ENCODE data around the gene RAPGEFL1.
A peak's percentile ranks its signal among the peaks of the same experiment; 100 is the strongest.
"Not testable (repeated sequence)": the region's sequence is repeated elsewhere in the genome, so short reads cannot be mapped to it uniquely, and the experiment has no call there.

Gene RAPGEFL1

DNA sequence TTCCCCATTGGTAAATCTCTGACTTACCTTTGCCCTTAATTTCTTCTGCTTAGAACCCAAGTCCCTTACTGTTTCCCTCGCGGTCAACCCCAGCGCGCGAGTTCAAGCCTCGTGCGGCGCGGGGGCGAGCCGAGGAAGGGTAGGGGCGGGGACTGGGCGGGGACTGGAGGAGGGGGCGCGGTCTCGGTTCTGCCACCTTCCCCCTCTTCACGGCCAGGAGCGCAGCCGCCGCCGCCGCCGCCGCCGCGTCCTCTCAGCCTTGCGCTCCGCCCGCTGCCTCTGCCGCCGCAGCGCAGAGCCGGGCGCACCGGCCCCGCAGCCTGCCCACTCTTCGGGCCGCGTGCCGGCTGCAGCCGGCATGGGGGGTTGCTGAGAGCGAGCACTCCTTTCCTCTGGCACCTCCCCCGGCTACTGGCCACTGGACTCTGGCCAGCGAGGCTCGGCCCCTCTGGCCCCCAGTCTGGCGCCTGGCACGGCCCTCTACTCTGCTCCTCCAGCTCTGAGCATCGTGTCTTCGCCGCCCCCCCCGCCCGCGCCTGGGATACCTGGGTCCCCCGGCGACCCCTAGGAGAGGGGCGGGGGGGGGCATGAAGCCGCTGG is at the start of gene RAPGEFL1:
Gene RAPGEFL1 (plus strand): TSS at position 196 of the 600 bp plus-strand sequence. CDS start 392 bp downstream, at position 588.
- DNase-seq (ENCODE audit: low read depth in 2 of 3, low spot score in 2 of 3): peak; percentile 66 to 74 (median 71)

DNA sequence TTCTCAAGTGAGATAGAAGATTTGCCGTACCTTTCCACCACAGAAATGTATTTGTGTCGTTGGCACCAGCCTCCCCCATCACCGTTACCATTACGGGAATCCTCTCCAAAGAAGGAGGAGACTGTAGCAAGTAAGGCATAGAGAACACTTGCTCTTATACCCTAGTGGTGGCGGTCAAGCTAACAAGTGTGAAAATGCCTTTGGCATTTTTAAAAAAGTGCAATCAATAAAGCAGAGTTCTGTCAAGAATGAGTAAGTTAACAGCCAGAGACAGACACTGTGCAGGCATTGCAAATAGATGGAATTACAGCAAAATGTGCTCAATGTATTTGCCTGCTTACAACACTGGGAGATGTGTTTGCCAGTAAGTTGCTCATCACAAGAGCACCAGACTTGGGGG is 47.8 kb upstream of the RAPGEFL1 start:
- no peak for DNase-seq (ENCODE audit: low read depth in 2 of 3, low spot score in 2 of 3)

- DNase-seq (ENCODE audit: low read depth in 2 of 3, low spot score in 2 of 3): no peak
Observed at GRCh38 chr17:40130352-40131042, 46.8 kb upstream of the RAPGEFL1 start.

- no peak for DNase-seq (ENCODE audit: low read depth in 2 of 3, low spot score in 2 of 3)
Observed at GRCh38 chr17:40134184-40134583, 43.1 kb upstream of the RAPGEFL1 start.

DNA sequence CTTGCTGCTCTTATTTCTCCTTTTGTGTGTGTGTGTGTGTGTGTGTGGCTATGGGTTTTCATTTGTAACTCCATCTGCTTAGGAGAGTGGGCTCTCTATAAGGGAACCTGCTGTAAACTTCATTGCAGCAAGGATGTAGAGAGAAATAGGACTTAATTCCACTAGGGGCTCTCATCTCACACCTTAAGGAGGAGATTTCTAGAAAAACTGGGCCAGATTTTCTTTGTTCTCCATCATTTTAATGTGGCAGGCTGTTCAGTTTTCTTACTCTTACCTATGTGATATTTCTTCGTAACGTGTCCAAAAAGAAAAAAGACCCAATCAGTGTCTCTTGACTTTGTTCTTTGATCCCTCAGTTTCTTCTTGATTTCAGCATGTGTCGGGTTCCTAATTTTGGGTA is 41.5 kb upstream of the RAPGEFL1 start:
- DNase-seq (ENCODE audit: low read depth in 2 of 3, low spot score in 2 of 3): no peak

DNA sequence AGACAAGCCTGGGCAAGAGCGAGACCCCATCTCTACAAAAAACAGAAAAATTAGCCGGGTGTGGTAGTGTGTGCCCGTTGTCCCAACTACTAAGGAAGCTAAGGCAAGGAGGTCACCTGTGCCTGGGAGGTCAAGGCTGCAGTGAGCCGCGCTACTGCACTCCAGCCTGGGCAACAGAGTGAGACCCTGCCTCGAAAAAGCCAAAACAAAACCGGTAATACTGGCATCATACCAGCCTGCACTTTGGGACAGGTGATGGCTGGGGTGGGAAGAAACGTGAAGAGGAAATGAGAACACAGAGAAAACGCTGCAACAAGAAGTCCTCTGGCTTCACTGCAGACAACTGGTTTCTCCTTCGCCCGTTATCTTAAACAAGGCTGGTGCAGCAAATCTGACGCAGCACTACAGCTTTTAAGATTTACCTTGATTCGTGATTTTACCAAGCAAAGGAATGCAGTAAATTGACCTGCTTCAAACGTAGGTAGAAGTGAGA is 37.7 kb upstream of the RAPGEFL1 start:
- DNase-seq (ENCODE audit: low read depth in 2 of 3, low spot score in 2 of 3): no peak

GRCh38 chr17:40143166-40143565 is 34.1 kb upstream of the RAPGEFL1 start:
- DNase-seq (ENCODE audit: low read depth in 2 of 3, low spot score in 2 of 3): not testable (repeated sequence)

DNA sequence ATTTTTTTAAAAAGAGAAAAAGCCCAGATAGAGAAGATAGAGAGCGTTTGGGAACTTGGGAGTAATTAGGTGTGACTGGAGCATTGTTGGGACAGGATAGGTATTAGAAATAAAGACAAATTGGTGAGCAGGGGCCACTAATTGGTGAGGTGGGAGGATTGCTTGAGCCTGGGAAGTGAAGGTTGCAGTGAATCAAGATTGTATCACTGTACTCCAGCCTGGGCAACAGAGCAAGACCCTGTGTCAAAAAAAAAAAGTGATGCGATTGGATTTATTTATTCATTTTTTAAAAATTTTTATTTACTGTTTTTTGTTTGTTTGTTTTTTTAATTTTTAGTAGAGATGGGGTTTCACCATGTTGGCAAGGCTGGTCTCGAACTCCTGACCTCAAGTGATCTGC is 31.8 kb upstream of the RAPGEFL1 start:
- DNase-seq (ENCODE audit: low read depth in 2 of 3, low spot score in 2 of 3): no peak

DNA sequence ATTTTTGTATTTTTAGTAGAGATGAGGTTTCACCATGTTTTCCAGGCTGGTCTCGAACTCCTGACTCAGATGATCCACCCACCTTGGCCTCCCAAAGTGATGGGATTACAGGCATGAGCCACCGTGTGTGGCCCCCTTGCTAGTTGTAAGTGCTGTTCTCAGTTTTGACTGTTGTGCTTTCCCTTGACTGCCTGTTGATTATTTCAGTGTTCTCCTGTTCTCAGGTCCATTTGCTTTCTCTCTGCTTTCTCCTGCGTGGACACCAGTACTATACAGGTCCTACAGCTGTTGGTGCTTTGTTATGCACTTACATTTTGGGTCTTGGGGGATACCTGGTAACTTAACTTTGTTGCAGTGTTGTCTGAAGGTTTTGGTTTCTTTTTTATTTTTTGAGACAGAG is 28.7 kb upstream of the RAPGEFL1 start:
- no peak for DNase-seq (ENCODE audit: low read depth in 2 of 3, low spot score in 2 of 3)

DNA sequence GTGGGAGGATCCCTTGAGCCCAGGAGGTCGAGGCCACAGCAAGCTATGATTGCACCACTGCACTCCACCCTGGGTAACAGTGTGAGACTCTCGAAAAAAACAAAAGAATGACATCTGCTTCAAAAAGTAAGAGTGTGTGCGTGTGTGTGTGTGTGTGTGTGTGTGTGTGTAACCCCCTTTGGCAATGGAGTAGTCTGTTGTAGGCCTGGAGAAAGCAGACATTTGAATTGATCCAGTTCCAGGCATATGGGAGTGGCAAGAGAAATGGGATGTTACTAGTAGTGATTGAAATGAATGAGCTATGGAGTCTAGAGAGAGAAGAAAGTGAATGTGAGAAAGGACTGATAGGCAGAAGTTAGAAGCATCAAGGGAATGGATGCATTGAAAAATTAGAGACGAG is 27.0 kb upstream of the RAPGEFL1 start:
- no peak for DNase-seq (ENCODE audit: low read depth in 2 of 3, low spot score in 2 of 3)

GRCh38 chr17:40151414-40151963 is 25.8 kb upstream of the RAPGEFL1 start:
- no peak for DNase-seq (ENCODE audit: low read depth in 2 of 3, low spot score in 2 of 3)

DNA sequence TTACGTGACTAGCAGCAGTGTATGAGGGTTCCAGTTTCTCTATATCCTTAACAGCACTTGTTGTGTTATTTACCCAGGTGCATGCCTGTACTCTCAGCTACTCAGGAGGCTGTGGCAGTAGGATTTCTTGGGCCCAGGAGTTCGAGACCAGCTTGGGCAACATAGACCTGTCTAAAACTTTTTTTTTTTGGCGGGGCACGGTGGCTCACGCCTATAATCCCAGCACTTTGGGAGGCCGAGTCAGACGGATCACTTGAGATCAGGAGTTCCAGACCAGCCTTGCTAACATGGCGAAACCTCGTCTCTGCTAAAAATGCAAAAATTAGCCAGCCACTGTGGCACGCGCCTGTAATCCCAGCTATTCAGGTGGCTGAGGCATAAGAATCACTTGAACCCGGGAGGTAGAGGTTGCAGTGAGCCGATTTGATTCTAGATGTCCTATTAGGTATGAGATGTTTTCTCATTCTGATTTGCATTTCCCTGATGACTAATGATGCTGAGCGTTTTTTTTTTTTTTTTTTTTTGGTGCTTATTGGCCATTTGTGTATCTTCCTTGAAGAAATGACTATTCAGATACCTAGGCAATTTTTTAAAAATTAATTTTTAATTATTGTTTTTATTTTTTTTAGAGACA is 23.6 kb upstream of the RAPGEFL1 start:
- DNase-seq (ENCODE audit: low read depth in 2 of 3, low spot score in 2 of 3): no peak

DNA sequence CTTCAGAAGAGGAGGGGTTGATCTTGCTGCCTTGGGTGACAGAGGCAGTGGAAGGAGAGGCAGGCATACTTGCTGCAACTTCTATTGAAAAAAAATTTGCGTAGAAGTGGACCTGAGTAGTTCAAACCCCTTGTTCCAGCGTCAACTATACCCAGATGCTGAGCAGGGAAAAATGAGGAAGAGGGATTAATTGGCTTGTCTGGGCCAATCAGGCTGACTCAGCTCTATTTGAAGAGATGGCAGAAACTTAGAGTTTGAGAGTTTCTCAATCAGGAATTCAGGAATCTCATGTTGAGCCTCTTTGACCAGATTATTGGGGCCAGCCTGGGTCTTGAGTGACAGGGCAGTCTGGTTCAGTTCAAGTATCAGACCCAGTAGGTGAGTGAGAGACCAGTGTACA is 19.3 kb upstream of the RAPGEFL1 start:
- no peak for DNase-seq (ENCODE audit: low read depth in 2 of 3, low spot score in 2 of 3)

GRCh38 chr17:40158438-40159013 is 18.7 kb upstream of the RAPGEFL1 start:
- no peak for DNase-seq (ENCODE audit: low read depth in 2 of 3, low spot score in 2 of 3)

- no peak for DNase-seq (ENCODE audit: low read depth in 2 of 3, low spot score in 2 of 3)
Observed at GRCh38 chr17:40159456-40159855, 17.8 kb upstream of the RAPGEFL1 start.

DNA sequence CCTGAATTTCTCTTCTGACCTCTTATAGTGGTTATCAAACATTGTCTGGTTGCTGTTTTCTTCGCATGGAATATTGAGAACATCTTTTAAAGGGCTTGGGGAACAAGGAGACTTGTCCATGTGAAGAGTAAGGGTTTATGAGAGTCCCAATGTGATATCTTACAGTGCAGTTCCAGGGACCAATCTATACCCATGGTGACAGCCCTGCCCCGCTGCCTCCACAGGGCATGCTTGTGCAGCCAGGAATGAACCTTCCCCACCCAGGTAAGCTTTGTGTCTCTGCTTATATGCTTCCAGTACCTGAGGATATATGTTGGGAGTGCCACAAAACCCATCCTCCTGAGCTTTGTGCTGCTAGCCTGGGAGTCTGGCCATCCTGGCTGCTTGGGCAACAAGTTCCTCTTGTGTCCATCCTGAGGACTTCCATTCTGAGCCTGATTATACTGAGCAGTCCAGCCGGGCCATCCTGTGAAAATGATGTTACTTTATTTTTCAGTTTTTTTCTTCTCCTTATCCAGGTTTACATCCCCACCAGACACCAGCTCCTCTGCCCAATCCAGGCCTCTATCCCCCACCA is 9.5 kb upstream of the RAPGEFL1 start:
- no peak for DNase-seq (ENCODE audit: low read depth in 2 of 3, low spot score in 2 of 3)

DNA sequence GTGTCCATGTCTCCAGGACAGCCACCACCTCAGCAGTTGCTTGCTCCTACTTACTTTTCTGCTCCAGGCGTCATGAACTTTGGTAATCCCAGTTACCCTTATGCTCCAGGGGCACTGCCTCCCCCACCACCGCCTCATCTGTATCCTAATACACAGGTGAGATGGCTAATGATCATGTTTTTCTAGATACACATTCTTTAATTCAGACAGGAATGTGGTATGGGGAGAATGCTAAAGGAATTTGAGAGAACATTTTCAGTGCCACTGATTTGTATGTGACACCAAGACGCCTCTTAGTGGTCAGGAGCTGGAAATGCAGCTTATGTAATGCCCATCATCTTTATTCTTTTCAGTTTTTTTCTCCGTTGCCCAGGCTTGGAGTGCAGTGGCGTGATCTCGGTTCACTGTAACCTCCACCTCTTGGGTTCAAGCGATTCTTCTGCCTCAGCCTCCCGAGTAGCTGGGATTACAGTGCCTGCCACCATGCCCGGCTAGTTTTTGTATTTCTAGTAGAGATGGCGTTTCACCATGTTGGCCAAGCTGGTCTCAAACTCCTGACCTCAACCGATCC is 8.9 kb upstream of the RAPGEFL1 start:
- DNase-seq (ENCODE audit: low read depth in 2 of 3, low spot score in 2 of 3): no peak

DNA sequence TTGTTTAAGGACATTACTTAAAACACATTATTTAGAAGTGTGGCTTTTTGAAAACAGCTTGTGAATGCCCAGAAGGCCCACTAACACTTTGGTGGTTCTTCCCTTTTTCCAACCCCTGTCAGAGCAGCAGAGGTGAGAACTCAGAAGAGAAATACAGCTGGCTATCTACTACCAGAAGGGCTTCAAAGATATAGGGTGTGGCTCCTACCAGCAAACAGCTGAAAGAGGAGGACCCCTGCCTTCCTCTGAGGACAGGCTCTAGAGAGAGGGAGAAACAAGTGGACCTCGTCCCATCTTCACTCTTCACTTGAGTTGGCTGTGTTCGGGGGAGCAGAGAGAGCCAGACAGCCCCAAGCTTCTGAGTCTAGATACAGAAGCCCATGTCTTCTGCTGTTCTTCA is 6.9 kb upstream of the RAPGEFL1 start:
- no peak for DNase-seq (ENCODE audit: low read depth in 2 of 3, low spot score in 2 of 3)

DNA sequence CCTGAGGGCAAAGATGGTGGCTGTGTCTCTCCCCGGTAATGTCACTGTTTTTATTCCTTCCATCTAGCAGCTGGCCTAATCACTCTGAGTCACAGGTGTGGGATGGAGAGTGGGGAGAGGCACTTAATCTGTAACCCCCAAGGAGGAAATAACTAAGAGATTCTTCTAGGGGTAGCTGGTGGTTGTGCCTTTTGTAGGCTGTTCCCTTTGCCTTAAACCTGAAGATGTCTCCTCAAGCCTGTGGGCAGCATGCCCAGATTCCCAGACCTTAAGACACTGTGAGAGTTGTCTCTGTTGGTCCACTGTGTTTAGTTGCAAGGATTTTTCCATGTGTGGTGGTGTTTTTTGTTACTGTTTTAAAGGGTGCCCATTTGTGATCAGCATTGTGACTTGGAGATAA is 5.5 kb upstream of the RAPGEFL1 start:
- no peak for DNase-seq (ENCODE audit: low read depth in 2 of 3, low spot score in 2 of 3)

- DNase-seq (ENCODE audit: low read depth in 2 of 3, low spot score in 2 of 3): no peak
Observed at GRCh38 chr17:40173091-40173777, 4.0 kb upstream of the RAPGEFL1 start.

DNA sequence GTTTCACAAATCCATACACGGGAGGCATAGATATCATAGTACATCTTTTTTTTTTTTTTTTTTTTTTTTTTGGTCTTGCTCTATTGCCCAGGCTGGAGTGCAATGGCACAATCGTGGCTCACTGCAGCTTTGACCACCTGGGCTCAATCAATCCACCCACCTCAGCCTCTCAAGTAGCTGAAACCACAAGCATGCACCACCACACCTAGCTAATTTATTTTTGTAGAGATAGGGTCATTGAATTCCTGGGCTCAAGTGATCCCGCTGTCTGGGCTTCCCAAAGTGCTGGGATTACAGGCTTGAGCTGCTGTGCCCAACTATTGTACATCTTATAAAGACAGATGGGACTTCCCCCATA is 3.5 kb upstream of the RAPGEFL1 start:
- no peak for DNase-seq (ENCODE audit: low read depth in 2 of 3, low spot score in 2 of 3)
